Gastrocnemius medialis (tissue), 4 donors: ENCODE measurements around the gene MAP3K20. TPM values are rescaled to one million over a fixed set of nuclear protein-coding genes. Genes with fewer than 3 reads are reported as not detected.

Source experiments
- ATAC-seq, 2 donors: fragments of 150-250 bp; one replicate each; pipeline ENCODE4 v1.9.1; 2016
- DNase-seq, 2 donors: peaks; one replicate each; pipeline ENCODE4 v3.0.0-alpha.2; 2019
- H3K27ac ChIP-seq, 4 donors: fragments of 200-600 bp; sonication (generic); 1 replicate in 1 of 4; 2 replicates in 3 of 4; pipeline ENCODE4 v1.5.1; 2016 to 2018; ENCODE audit warnings: mild to moderate bottlenecking in 2 of 4, moderate library complexity in 1 of 4
- H3K27me3 ChIP-seq, 3 donors: fragments of 200-600 bp; sonication (generic) in 2 of 3; 1 replicate in 1 of 3; 2 replicates in 2 of 3; pipeline versions ENCODE4 v1.5.1 to v1.6.0; 2016 to 2019; ENCODE audit warnings: mild to moderate bottlenecking in 1 of 3, moderate library complexity in 1 of 3
- H3K36me3 ChIP-seq, 2 donors: fragments of 200-600 bp; sonication (generic) in 1 of 2; one replicate each; pipeline ENCODE4 v1.5.1; 2017 to 2018
- H3K4me1 ChIP-seq, 2 donors: fragments of 200-600 bp; sonication (generic) in 1 of 2; one replicate each; pipeline ENCODE4 v1.5.1; 2016 to 2017; ENCODE audit warnings: mild to moderate bottlenecking in 2 of 2
- H3K4me3 ChIP-seq, 4 donors: fragments of 200-600 bp; sonication (generic) in 3 of 4; 1 replicate in 1 of 4; 2 replicates in 3 of 4; pipeline ENCODE4 v1.5.1; 2016 to 2019; ENCODE audit warnings: mild to moderate bottlenecking in 2 of 4
- H3K9me3 ChIP-seq, 3 donors: fragments of 200-600 bp; sonication (generic) in 2 of 3; 1 replicate in 1 of 3; 2 replicates in 2 of 3; pipeline ENCODE4 v1.5.1; 2016 to 2019
- CTCF ChIP-seq, 5 experiments: fragments of 450-650 bp in 3 of 5; fragments of 200-600 bp in 2 of 5; sonication (generic) in 2 of 5; IDR thresholded peaks in 4 of 5; conservative IDR thresholded peaks in 1 of 5; 1 replicate in 4 of 5; 2 replicates in 1 of 5; pipeline ENCODE4 v1.5.1; 2016 to 2019; ENCODE audit warnings: antibody characterized with exemption in 5 of 5, mild to moderate bottlenecking in 3 of 5, moderate library complexity in 3 of 5
- POLR2A ChIP-seq, 2 donors: fragments of 450-650 bp; IDR thresholded peaks; one replicate each; pipeline ENCODE4 v1.6.1; 2017; ENCODE audit warnings: antibody characterized with exemption in 2 of 2, mild to moderate bottlenecking in 2 of 2, moderate library complexity in 2 of 2
- in situ Hi-C, 4 donors: fragments of 200-750 bp; cut with MboI; loops; one replicate each; pipeline versions ENCODE4 v1.15.0 to v1.8.0; 2017; ENCODE audit warnings: low sequenced_read_pairs in 4 of 4
- intact Hi-C: fragments of 100-400 bp; cut with DNase I; formaldehyde crosslinking; loops from one replicate; pipeline ENCODE4 v1.15.1; 2023; ENCODE audit warnings: low total_unique reads
- total RNA-seq, 4 donors: library from RNA; depleted of rRNA; stranded (reverse); fragments of >200 nt; gene quantifications; one replicate each; pipeline versions ENCODE4 v1.1.0 to v1.2.3, GENCODE V29; 2016

The MAP3K20 gene
- total RNA-seq, 4 donors from 2014 or later, result 225 to 517 (median 280) TPM

GRCh38 chr2:173247156-173247555, 171.5 kb downstream of the MAP3K20 start:
- no peak for ATAC-seq
- H3K27me3 ChIP-seq, result no peaks in the 10 kb centered on the region
- H3K4me1 ChIP-seq, result no peaks in the 10 kb centered on the region
- TF ChIP-seq POLR2A (IDR thresholded peaks at IDR 0.05), result no peak
- no peak for TF ChIP-seq CTCF (IDR thresholded peaks at IDR 0.05 in 4 of 5, conservative IDR thresholded peaks at IDR 0.05 in 1 of 5)
- intact Hi-C loops (no loop called here), in situ Hi-C loops (no loop called here)
- peaks cover 0 to 2% of the 10 kb centered on the region in 2 donors for H3K36me3 ChIP-seq
- H3K9me3 ChIP-seq, result no peaks in the 10 kb centered on the region
- H3K4me3 ChIP-seq, result no peak overlapping the region
- DNase-seq, result no peak
- H3K27ac ChIP-seq, result no peak overlapping the region

- intact Hi-C loops, result no loop called here
- no peaks in the 10 kb centered on the region for H3K27me3 ChIP-seq
- H3K9me3 ChIP-seq, result no peaks in the 10 kb centered on the region
- no peak overlapping the region for H3K27ac ChIP-seq
- H3K36me3 ChIP-seq, result no peaks in the 10 kb centered on the region
- ATAC-seq (no peak), DNase-seq (no peak)
- in situ Hi-C loops, result no loop called here
- no peaks in the 10 kb centered on the region for H3K4me1 ChIP-seq
- no peak for TF ChIP-seq CTCF (IDR thresholded peaks at IDR 0.05 in 4 of 5, conservative IDR thresholded peaks at IDR 0.05 in 1 of 5)
- no peak for TF ChIP-seq POLR2A (IDR thresholded peaks at IDR 0.05)
- H3K4me3 ChIP-seq, result no peak overlapping the region
Observed at GRCh38 chr2:173248381-173248780, 172.7 kb downstream of the MAP3K20 start.

GRCh38 chr2:173249661-173250641, 174.3 kb downstream of the MAP3K20 start:
- TF ChIP-seq POLR2A (IDR thresholded peaks at IDR 0.05) (no peak), CTCF (IDR thresholded peaks at IDR 0.05 in 4 of 5, conservative IDR thresholded peaks at IDR 0.05 in 1 of 5) (no peak)
- H3K9me3 ChIP-seq, result no peaks in the 10 kb centered on the region
- in situ Hi-C loops (no loop called here), intact Hi-C loops (no loop called here)
- H3K4me3 ChIP-seq, result no peak overlapping the region
- DNase-seq (no peak), ATAC-seq (no peak)
- no peaks in the 10 kb centered on the region for H3K4me1 ChIP-seq
- no peaks in the 10 kb centered on the region for H3K36me3 ChIP-seq
- no peaks in the 10 kb centered on the region for H3K27me3 ChIP-seq
- H3K27ac ChIP-seq, result no peak overlapping the region

GRCh38 chr2:173251225-173251624, 175.6 kb downstream of the MAP3K20 start:
- intact Hi-C loops (no loop called here), in situ Hi-C loops (no loop called here)
- H3K27me3 ChIP-seq, result no peaks in the 10 kb centered on the region
- no peak for ATAC-seq
- no peaks in the 10 kb centered on the region for H3K4me1 ChIP-seq
- no peaks in the 10 kb centered on the region for H3K9me3 ChIP-seq
- H3K4me3 ChIP-seq, result no peak overlapping the region
- no peaks in the 10 kb centered on the region for H3K36me3 ChIP-seq
- no peak overlapping the region for H3K27ac ChIP-seq
- TF ChIP-seq POLR2A (IDR thresholded peaks at IDR 0.05) (no peak), CTCF (IDR thresholded peaks at IDR 0.05 in 4 of 5, conservative IDR thresholded peaks at IDR 0.05 in 1 of 5) (no peak)
- no peak for DNase-seq
